Neural cell (in vitro differentiated cells): ENCODE measurements around the gene KCNK17. TPM values are rescaled to one million over a fixed set of nuclear protein-coding genes. Genes with fewer than 3 reads are reported as not detected.

Experiments
- H2AFZ ChIP-seq: fragments of 200-600, 300-800 bp; sonication (generic), shearing (Covaris generic); 2 replicates; pipeline ENCODE4 v1.6.0; 2014; ENCODE audit warnings: low read depth, mild to moderate bottlenecking, antibody characterized with exemption, low read length, moderate library complexity
- H3F3A ChIP-seq: fragments of 200-600 bp; shearing (Covaris generic); 2 replicates; pipeline ENCODE4 v1.6.1; 2016; ENCODE audit warnings: mild to moderate bottlenecking, moderate library complexity, mixed read lengths, antibody characterized with exemption, low read length; ENCODE audit not compliant: insufficient read depth, poor library complexity, severe bottlenecking
- H3K27ac ChIP-seq: fragments of 200-600, 300-800 bp; sonication (generic), shearing (Covaris generic); 2 replicates; pipeline ENCODE4 v1.5.1; 2014; ENCODE audit warnings: mild to moderate bottlenecking, low read length, moderate library complexity
- H3K27me3 ChIP-seq: fragments of 300-800, 200-600 bp; sonication (generic), shearing (Covaris generic); 2 replicates; pipeline ENCODE4 v1.6.0; 2014; ENCODE audit warnings: mild to moderate bottlenecking, low read depth, low read length, moderate library complexity; ENCODE audit not compliant: insufficient read depth
- H3K36me3 ChIP-seq: fragments of 300-800, 200-600 bp; sonication (generic), shearing (Covaris generic); 2 replicates; pipeline ENCODE4 v1.5.1; 2014; ENCODE audit warnings: mild to moderate bottlenecking, antibody characterized with exemption, low read length, moderate library complexity; ENCODE audit not compliant: insufficient read depth
- H3K4me2 ChIP-seq: fragments of 300-800, 200-600 bp; sonication (generic), shearing (Covaris generic); 2 replicates; pipeline ENCODE4 v1.6.0; 2014; ENCODE audit warnings: mild to moderate bottlenecking, low read length
- H3K4me3 ChIP-seq: fragments of 300-800, 200-600 bp; sonication (generic), shearing (Covaris generic); 2 replicates; pipeline ENCODE4 v1.5.1; 2014; ENCODE audit warnings: mild to moderate bottlenecking, low read length, moderate library complexity
- H3K79me2 ChIP-seq: fragments of 200-600 bp; shearing (Covaris generic); replicated peaks from 2 replicates; pipeline ENCODE4 v1.6.0; 2014; ENCODE audit warnings: mild to moderate bottlenecking, low read length, moderate library complexity; ENCODE audit not compliant: insufficient read depth
- H3K9ac ChIP-seq: fragments of 300-800, 200-600 bp; sonication (generic), shearing (Covaris generic); 2 replicates; pipeline ENCODE4 v1.6.1; 2016; ENCODE audit warnings: mild to moderate bottlenecking, low read length, mixed read lengths
- H3K9me2 ChIP-seq: fragments of 200-600 bp; shearing (Covaris generic); 2 replicates; pipeline ENCODE4 v1.6.1; 2016; ENCODE audit warnings: mild to moderate bottlenecking, low read length, mixed read lengths; ENCODE audit not compliant: insufficient read depth
- H3K9me3 ChIP-seq: fragments of 200-600, 300-800 bp; sonication (generic), shearing (Covaris generic); 2 replicates; pipeline ENCODE4 v1.6.1; 2016; ENCODE audit warnings: mild to moderate bottlenecking, mixed run types, low read length, moderate library complexity, mixed read lengths
- H4K20me1 ChIP-seq: fragments of 200-600 bp; shearing (Covaris generic); 2 replicates; pipeline ENCODE4 v1.6.1; 2016; ENCODE audit warnings: mild to moderate bottlenecking, mixed run types; ENCODE audit not compliant: insufficient read depth
- EP300 ChIP-seq: fragments of 450-650 bp; conservative IDR thresholded peaks from 2 replicates; pipeline ENCODE4 v1.6.1; 2014; ENCODE audit warnings: antibody characterized with exemption, mild to moderate bottlenecking, moderate library complexity; ENCODE audit not compliant: poor library complexity, severe bottlenecking
- EZH2 ChIP-seq: fragments of 200-600, 300-800 bp; shearing (Covaris generic), sonication (generic); IDR thresholded peaks from 2 replicates; pipeline ENCODE4 v1.6.1; 2014; ENCODE audit warnings: antibody characterized with exemption, low read length, borderline replicate concordance, mild to moderate bottlenecking; ENCODE audit not compliant: insufficient read depth, poor library complexity, severe bottlenecking
- MXI1 ChIP-seq: fragments of 450-650 bp; conservative IDR thresholded peaks from 2 replicates; pipeline ENCODE4 v1.6.1; 2014; ENCODE audit warnings: antibody characterized with exemption, mild to moderate bottlenecking; ENCODE audit not compliant: poor library complexity, severe bottlenecking
- POLR2AphosphoS5 ChIP-seq: IDR thresholded peaks from 2 replicates; pipeline ENCODE4 v1.6.1; 2012
- RAD21 ChIP-seq: fragments of 450-650 bp; conservative IDR thresholded peaks from 2 replicates; pipeline ENCODE4 v1.6.1; 2014; ENCODE audit warnings: antibody characterized with exemption, mild to moderate bottlenecking, moderate library complexity
- SMC3 ChIP-seq: fragments of 450-650 bp; conservative IDR thresholded peaks from 2 replicates; pipeline ENCODE4 v1.6.1; 2014; ENCODE audit warnings: antibody characterized with exemption, mild to moderate bottlenecking, moderate library complexity; ENCODE audit not compliant: poor library complexity
- TAF1 ChIP-seq: IDR thresholded peaks from 2 replicates; pipeline ENCODE4 v1.6.1; 2012; ENCODE audit warnings: low read depth
- polyA plus RNA-seq: library from polyadenylated mRNA; depleted of rRNA; stranded (reverse); fragments of >200 nt; gene quantifications from 2 replicates; pipeline ENCODE4 v1.2.3, GENCODE V29; 2014
- TF ChIP-seq, protein P1 (sequence below): IDR thresholded peaks from 2 replicates; pipeline ENCODE4 v1.6.1; 2012; ENCODE audit warnings: borderline replicate concordance
- TF ChIP-seq, protein P2 (sequence below): fragments of 450-650 bp; IDR thresholded peaks from 2 replicates; pipeline ENCODE4 v1.5.1; 2014; ENCODE audit warnings: antibody characterized with exemption, mild to moderate bottlenecking, moderate library complexity; ENCODE audit not compliant: poor library complexity, severe bottlenecking

The KCNK17 gene
- polyA plus RNA-seq, 1 donor from 2014 or later, result 0.67 TPM

DNA sequence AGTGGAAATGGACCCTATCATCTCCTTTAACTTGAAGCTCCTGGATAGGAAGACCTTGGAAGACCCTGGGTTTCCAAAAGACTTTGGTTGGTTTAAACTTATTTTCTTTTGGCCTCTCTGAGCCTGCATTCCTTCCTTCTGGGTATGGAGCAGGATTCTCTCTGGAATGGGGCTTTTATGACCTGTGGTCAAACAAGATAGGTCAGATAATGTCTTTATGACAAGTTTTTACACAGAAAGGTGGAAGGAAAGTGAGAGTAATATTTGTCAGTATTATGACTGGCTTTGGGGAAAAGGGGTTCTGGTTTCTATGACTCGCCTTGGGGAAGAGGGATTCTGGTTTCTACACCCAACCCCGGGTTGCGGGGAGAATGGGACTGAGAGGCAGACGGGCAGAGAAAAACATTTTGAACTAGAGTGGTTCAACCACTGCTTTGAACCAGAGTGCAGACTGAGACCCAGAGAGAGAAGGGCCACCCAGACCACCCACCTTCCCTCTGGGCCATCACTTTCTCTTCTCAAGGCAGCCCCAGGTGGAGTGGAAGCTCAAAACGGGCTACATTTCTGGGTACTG is 47.4 kb downstream of the KCNK17 start:
- H3K79me2 ChIP-seq, result no peaks in the 10 kb centered on the region
- no peak overlapping the region for H3K4me2 ChIP-seq
- H4K20me1 ChIP-seq, result no peaks in the 10 kb centered on the region
- no peaks in the 10 kb centered on the region for H3K9me3 ChIP-seq
- no peaks in the 10 kb centered on the region for H3K27me3 ChIP-seq
- H3K9me2 ChIP-seq, result no peaks in the 10 kb centered on the region
- no peak overlapping the region for H3K27ac ChIP-seq
- no peak overlapping the region for H3K9ac ChIP-seq
- H3F3A ChIP-seq, result no peaks in the 10 kb centered on the region
- H3K4me3 ChIP-seq, result no peak overlapping the region
- TF ChIP-seq MXI1, result no peak
- TF ChIP-seq TAF1, result no peak
- no peak for TF ChIP-seq EP300
- TF ChIP-seq POLR2AphosphoS5, result no peak
- TF ChIP-seq, protein P1, sequence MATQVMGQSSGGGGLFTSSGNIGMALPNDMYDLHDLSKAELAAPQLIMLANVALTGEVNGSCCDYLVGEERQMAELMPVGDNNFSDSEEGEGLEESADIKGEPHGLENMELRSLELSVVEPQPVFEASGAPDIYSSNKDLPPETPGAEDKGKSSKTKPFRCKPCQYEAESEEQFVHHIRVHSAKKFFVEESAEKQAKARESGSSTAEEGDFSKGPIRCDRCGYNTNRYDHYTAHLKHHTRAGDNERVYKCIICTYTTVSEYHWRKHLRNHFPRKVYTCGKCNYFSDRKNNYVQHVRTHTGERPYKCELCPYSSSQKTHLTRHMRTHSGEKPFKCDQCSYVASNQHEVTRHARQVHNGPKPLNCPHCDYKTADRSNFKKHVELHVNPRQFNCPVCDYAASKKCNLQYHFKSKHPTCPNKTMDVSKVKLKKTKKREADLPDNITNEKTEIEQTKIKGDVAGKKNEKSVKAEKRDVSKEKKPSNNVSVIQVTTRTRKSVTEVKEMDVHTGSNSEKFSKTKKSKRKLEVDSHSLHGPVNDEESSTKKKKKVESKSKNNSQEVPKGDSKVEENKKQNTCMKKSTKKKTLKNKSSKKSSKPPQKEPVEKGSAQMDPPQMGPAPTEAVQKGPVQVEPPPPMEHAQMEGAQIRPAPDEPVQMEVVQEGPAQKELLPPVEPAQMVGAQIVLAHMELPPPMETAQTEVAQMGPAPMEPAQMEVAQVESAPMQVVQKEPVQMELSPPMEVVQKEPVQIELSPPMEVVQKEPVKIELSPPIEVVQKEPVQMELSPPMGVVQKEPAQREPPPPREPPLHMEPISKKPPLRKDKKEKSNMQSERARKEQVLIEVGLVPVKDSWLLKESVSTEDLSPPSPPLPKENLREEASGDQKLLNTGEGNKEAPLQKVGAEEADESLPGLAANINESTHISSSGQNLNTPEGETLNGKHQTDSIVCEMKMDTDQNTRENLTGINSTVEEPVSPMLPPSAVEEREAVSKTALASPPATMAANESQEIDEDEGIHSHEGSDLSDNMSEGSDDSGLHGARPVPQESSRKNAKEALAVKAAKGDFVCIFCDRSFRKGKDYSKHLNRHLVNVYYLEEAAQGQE, result no peak
- no peak for TF ChIP-seq SMC3
- no peak for TF ChIP-seq EZH2
- no peak for TF ChIP-seq RAD21
- TF ChIP-seq, protein P2, sequence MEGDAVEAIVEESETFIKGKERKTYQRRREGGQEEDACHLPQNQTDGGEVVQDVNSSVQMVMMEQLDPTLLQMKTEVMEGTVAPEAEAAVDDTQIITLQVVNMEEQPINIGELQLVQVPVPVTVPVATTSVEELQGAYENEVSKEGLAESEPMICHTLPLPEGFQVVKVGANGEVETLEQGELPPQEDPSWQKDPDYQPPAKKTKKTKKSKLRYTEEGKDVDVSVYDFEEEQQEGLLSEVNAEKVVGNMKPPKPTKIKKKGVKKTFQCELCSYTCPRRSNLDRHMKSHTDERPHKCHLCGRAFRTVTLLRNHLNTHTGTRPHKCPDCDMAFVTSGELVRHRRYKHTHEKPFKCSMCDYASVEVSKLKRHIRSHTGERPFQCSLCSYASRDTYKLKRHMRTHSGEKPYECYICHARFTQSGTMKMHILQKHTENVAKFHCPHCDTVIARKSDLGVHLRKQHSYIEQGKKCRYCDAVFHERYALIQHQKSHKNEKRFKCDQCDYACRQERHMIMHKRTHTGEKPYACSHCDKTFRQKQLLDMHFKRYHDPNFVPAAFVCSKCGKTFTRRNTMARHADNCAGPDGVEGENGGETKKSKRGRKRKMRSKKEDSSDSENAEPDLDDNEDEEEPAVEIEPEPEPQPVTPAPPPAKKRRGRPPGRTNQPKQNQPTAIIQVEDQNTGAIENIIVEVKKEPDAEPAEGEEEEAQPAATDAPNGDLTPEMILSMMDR, result no peak
- no peaks in the 10 kb centered on the region for H3K36me3 ChIP-seq
- no peak overlapping the region for H2AFZ ChIP-seq

DNA sequence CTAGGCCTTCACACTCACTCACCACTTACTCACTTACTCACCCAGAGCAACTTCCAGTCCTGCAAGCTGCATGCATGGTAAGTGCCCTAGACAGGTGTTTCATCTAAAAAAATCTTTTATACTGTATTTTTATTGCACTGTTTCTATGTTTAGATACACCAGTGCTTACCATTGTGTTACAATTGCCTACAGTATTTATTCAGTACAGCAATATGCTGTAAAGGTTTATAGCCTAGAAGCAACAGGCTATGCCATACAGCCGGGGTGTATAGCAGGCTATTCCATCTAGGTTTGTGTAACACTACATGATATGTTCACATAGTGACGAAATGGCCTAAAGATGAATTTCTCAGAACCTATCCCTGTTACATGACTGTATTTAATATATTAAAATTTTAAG is 47.8 kb downstream of the KCNK17 start:
- H2AFZ ChIP-seq, result no peak overlapping the region
- H3K4me3 ChIP-seq, result no peak overlapping the region
- no peaks in the 10 kb centered on the region for H3K79me2 ChIP-seq
- no peaks in the 10 kb centered on the region for H3K36me3 ChIP-seq
- no peaks in the 10 kb centered on the region for H3K9me2 ChIP-seq
- H3K9me3 ChIP-seq, result no peaks in the 10 kb centered on the region
- H4K20me1 ChIP-seq, result no peaks in the 10 kb centered on the region
- no peak overlapping the region for H3K27ac ChIP-seq
- no peak overlapping the region for H3K4me2 ChIP-seq
- TF ChIP-seq EZH2 (no peak), MXI1 (no peak), SMC3 (no peak), RAD21 (no peak), TAF1 (no peak), EP300 (no peak), POLR2AphosphoS5 (no peak)
- TF ChIP-seq, protein P2, result no peak
- TF ChIP-seq, protein P1, result no peak
- no peaks in the 10 kb centered on the region for H3F3A ChIP-seq
- no peak overlapping the region for H3K9ac ChIP-seq
- H3K27me3 ChIP-seq, result no peaks in the 10 kb centered on the region
